DND-41 (cell line): ENCODE measurements around the gene CCDC89.
A peak's percentile ranks its signal among the peaks of the same experiment; 100 is the strongest.

Source experiments
- ATAC-seq: fragments of 200-7000 bp; cut with Tn5 transposase; 3 replicates; pipeline ENCODE4 v1.9.1; 2021; ENCODE audit warnings: low read depth; ENCODE audit not compliant: insufficient read depth
- DNase-seq: peaks from one replicate; pipeline ENCODE4 v3.0.0-alpha.2; 2020
- H2AFZ ChIP-seq: 2 replicates; pipeline ENCODE4 v1.6.0; 2012; ENCODE audit warnings: low read depth, low read length
- H3K27ac ChIP-seq: 2 replicates; pipeline ENCODE4 v1.5.1; 2012; ENCODE audit warnings: low read length, inconsistent platforms
- H3K27me3 ChIP-seq: fragments of 200-600 bp; sonication (generic); 2 replicates; pipeline ENCODE4 v1.6.0; 2012; ENCODE audit warnings: low read length, mild to moderate bottlenecking, inconsistent platforms; ENCODE audit not compliant: insufficient read depth, poor library complexity
- H3K36me3 ChIP-seq: 2 replicates; pipeline ENCODE4 v1.5.1; 2012; ENCODE audit warnings: low read length, inconsistent platforms; ENCODE audit not compliant: insufficient read depth
- H3K4me1 ChIP-seq: 2 replicates; pipeline ENCODE4 v1.5.1; 2012; ENCODE audit warnings: mild to moderate bottlenecking, low read length; ENCODE audit not compliant: insufficient read depth
- H3K4me2 ChIP-seq: 2 replicates; pipeline ENCODE4 v1.6.0; 2012; ENCODE audit warnings: mild to moderate bottlenecking, moderate library complexity, low read length, inconsistent platforms; ENCODE audit not compliant: insufficient read depth
- H3K4me3 ChIP-seq, 2 experiments: fragments of 200-600 bp in 1 of 2; shearing (Covaris generic) in 1 of 2; 2 replicates each; pipeline ENCODE4 v1.5.1; 2012 to 2016; ENCODE audit warnings: inconsistent platforms in 2 of 2, low read length in 2 of 2, mild to moderate bottlenecking in 2 of 2, low read depth in 1 of 2, moderate library complexity in 1 of 2
- H3K79me2 ChIP-seq: 2 replicates; pipeline ENCODE4 v1.6.0; 2012; ENCODE audit warnings: low read length, inconsistent platforms; ENCODE audit not compliant: insufficient read depth
- H3K9ac ChIP-seq: 2 replicates; pipeline ENCODE4 v1.6.0; 2012; ENCODE audit warnings: low read depth, mild to moderate bottlenecking, inconsistent platforms, low read length, moderate library complexity
- H3K9me3 ChIP-seq: 2 replicates; pipeline ENCODE4 v1.5.1; 2012; ENCODE audit warnings: low read length, moderate library complexity, mild to moderate bottlenecking, inconsistent platforms; ENCODE audit not compliant: insufficient read depth, severe bottlenecking
- H4K20me1 ChIP-seq: 2 replicates; pipeline ENCODE4 v1.6.0; 2012; ENCODE audit warnings: low read length; ENCODE audit not compliant: insufficient read depth
- CTCF ChIP-seq: IDR thresholded peaks from 2 replicates; pipeline ENCODE4 v1.5.1; 2012; ENCODE audit warnings: borderline replicate concordance, low read length, moderate library complexity, mild to moderate bottlenecking; ENCODE audit not compliant: poor library complexity, severe bottlenecking; ENCODE audit errors: extremely low read depth
- EZH2 ChIP-seq: IDR thresholded peaks from 3 replicates; pipeline ENCODE4 v1.6.1; 2012; ENCODE audit warnings: borderline replicate concordance, low read depth, mild to moderate bottlenecking, moderate library complexity, low read length, inconsistent platforms; ENCODE audit not compliant: severe bottlenecking

Gene CCDC89

GRCh38 chr11:85664615-85665481 lies 21.1 kb downstream of the CCDC89 start, which contains the start of gene CREBZF:
Gene CREBZF (minus strand): TSS chr11:85665129. CDS start chr11:85664875, 254 bp downstream.
- Histone ChIP-seq H3K27ac (peak within 1 kb of the TSS; percentile 99), H2AFZ (peak within 1 kb of the TSS; percentile 82), H3K4me1 (peaks cover 43% of the 10 kb centered on the region), H3K79me2 (peaks cover 54% of the 10 kb centered on the region), H3K36me3 (peaks cover 40% of the 10 kb centered on the region), H3K9ac (peak within 1 kb of the TSS; percentile 100), H3K4me2 (peak within 1 kb of the TSS; percentile 93), H3K27me3 (no peaks in the 10 kb centered on the region), H3K4me3 (peak within 1 kb of the TSS; percentile 75 to 82), H3K9me3 (no peaks in the 10 kb centered on the region), H4K20me1 (peaks cover 43% of the 10 kb centered on the region)
- DNase-seq = peak; percentile 94
- no peak for TF ChIP-seq EZH2
- TF ChIP-seq CTCF = no peak
- ATAC-seq = peak; percentile 84

- Histone ChIP-seq H3K9me3 (no peaks in the 10 kb centered on the region), H3K27me3 (no peaks in the 10 kb centered on the region), H3K9ac (peak overlapping the region; percentile 100), H3K27ac (peak overlapping the region; percentile 99), H3K36me3 (peaks cover 49% of the 10 kb centered on the region), H3K4me2 (peak overlapping the region; percentile 93), H2AFZ (peak overlapping the region; percentile 82), H3K4me3 (peak overlapping the region; percentile 75 to 82), H3K79me2 (peaks cover 62% of the 10 kb centered on the region), H3K4me1 (peaks cover 51% of the 10 kb centered on the region), H4K20me1 (peaks cover 45% of the 10 kb centered on the region)
- ATAC-seq (peak; percentile 77), DNase-seq (peak; percentile 86)
- TF ChIP-seq EZH2 (no peak), CTCF (peak; percentile 76)
Observed at GRCh38 chr11:85663753-85664614, 22.0 kb downstream of the CCDC89 start.

GRCh38 chr11:85663080-85663752 lies 22.8 kb downstream of the CCDC89 start:
- no peaks in the 10 kb centered on the region for H3K27me3 ChIP-seq
- TF ChIP-seq EZH2 = no peak
- no peak for TF ChIP-seq CTCF
- peak overlapping the region; percentile 99 for H3K27ac ChIP-seq
- H3K36me3 ChIP-seq = peaks cover 57% of the 10 kb centered on the region
- H2AFZ ChIP-seq = no peak overlapping the region
- H3K4me3 ChIP-seq = peak overlapping the region; percentile 75 to 82
- peak overlapping the region; percentile 100 for H3K9ac ChIP-seq
- peak overlapping the region; percentile 93 for H3K4me2 ChIP-seq
- H4K20me1 ChIP-seq = peaks cover 47% of the 10 kb centered on the region
- ATAC-seq (no peak), DNase-seq (no peak)
- H3K9me3 ChIP-seq = no peaks in the 10 kb centered on the region
- H3K79me2 ChIP-seq = peaks cover 70% of the 10 kb centered on the region
- peaks cover 57% of the 10 kb centered on the region for H3K4me1 ChIP-seq
